ENCODE measurements around the gene NLRP1. TPM values are rescaled to one million over a fixed set of nuclear protein-coding genes. Genes with fewer than 3 reads are reported as not detected.

Gene NLRP1
- total and polyA plus RNA-seq, 9 of the 15 experiments (the other 6 are each of a cell fraction or from before 2014, with no cell fraction given) = 4.0 to 69.4 (median 27.7) TPM

GRCh38 chr17:5628262-5628661, 44.0 kb upstream of the NLRP1 start (continued):
- no peak for TF ChIP-seq ZNF436 (CRISPR knock-in tag; IDR thresholded peaks at IDR 0.05)
- no peak for TF ChIP-seq NFYB (IDR thresholded peaks at IDR 0.05; ENCODE audit: extremely low read depth, insufficient read length)

GRCh38 chr17:5624211-5624610, 39.9 kb upstream of the NLRP1 start:
- no peak for ATAC-seq
- H3K9ac ChIP-seq (ENCODE audit: insufficient read depth in 1 of 2, low read depth in 2 of 2, low read length in 2 of 2) = no peak overlapping the region
- H3K27me3 ChIP-seq (ENCODE audit: control insufficient read depth in 2 of 2, insufficient read depth in 2 of 2, low read length in 2 of 2) = peaks cover 4 to 17% of the 10 kb centered on the region in 2 experiments; a peak in 3 of 5 replicates
- no peak for FAIRE-seq
- no peaks in the 10 kb centered on the region for H3K36me3 ChIP-seq (ENCODE audit: control insufficient read depth, insufficient read depth, low read length)
- BruUV-seq (replicated peaks) = no TSS peak
- ChIA-PET POLR2A (no interaction called here), CTCF (ENCODE audit: low intra/inter-chr PET ratio) (no interaction called here)
- no peaks in the 10 kb centered on the region for H3K9me3 ChIP-seq (replicated peaks; ENCODE audit: control insufficient read depth, insufficient read depth, low read depth, low read length)
- H3K27ac ChIP-seq (ENCODE audit: extremely low read depth, low read depth, low read length) = no peak overlapping the region
- no peak for DNase-seq (ENCODE audit: extremely low read depth in 1 of 4, low spot score in 3 of 4)
- H3K4me2 ChIP-seq (ENCODE audit: insufficient read depth, low read length) = no peak overlapping the region
- H3K79me2 ChIP-seq (ENCODE audit: control insufficient read depth, insufficient read depth, low read length) = peaks cover 6% of the 10 kb centered on the region
- no peak overlapping the region for H2AFZ ChIP-seq (ENCODE audit: low read depth, low read length)
- no peaks in the 10 kb centered on the region for H3K9me1 ChIP-seq (ENCODE audit: control insufficient read depth, insufficient read depth, low read length)
- intact Hi-C loops (cut with micrococcal nuclease) (no loop called here), in situ Hi-C loops (cut with MboI) (no loop called here)
- 0% methylated on average over 3 of the region's 4 CpGs for WGBS (ENCODE audit: insufficient coverage, low coverage, missing lambda C conversion rate)
- TF ChIP-seq CBX8 (IDR thresholded peaks at IDR 0.05; ENCODE audit: borderline replicate concordance, extremely low read depth, low read depth, low read length, poor library complexity, severe bottlenecking) (no peak), TCF3 (CRISPR knock-in tag; IDR thresholded peaks at IDR 0.05) (no peak), ZNF134 (CRISPR knock-in tag; conservative IDR thresholded peaks at IDR 0.05) (no peak), NFRKB (IDR thresholded peaks at IDR 0.05; ENCODE audit: low read depth) (no peak), FIP1L1 (IDR thresholded peaks at IDR 0.05; ENCODE audit: low read depth, low read length, poor library complexity, severe bottlenecking) (no peak), ZFPM2 (CRISPR knock-in tag; IDR thresholded peaks at IDR 0.05) (no peak), ZNF197 (CRISPR knock-in tag; IDR thresholded peaks at IDR 0.05; ENCODE audit: low read depth) (no peak), PHF21A (IDR thresholded peaks at IDR 0.05; ENCODE audit: borderline replicate concordance, low read depth) (no peak), SREBF2 (CRISPR knock-in tag; IDR thresholded peaks at IDR 0.05) (no peak), FOXM1 (IDR thresholded peaks at IDR 0.05; ENCODE audit: low read depth) (no peak), FOXM1 (CRISPR knock-in tag; IDR thresholded peaks at IDR 0.05; ENCODE audit: low read depth) (no peak), ATF1 (CRISPR knock-in tag; IDR thresholded peaks at IDR 0.05) (no peak), ATF1 (tag; IDR thresholded peaks at IDR 0.05) (no peak), TAL1 (IDR thresholded peaks at IDR 0.05) (no peak), GTF2A2 (tag; IDR thresholded peaks at IDR 0.05) (no peak)
- TF ChIP-seq, protein P1, sequence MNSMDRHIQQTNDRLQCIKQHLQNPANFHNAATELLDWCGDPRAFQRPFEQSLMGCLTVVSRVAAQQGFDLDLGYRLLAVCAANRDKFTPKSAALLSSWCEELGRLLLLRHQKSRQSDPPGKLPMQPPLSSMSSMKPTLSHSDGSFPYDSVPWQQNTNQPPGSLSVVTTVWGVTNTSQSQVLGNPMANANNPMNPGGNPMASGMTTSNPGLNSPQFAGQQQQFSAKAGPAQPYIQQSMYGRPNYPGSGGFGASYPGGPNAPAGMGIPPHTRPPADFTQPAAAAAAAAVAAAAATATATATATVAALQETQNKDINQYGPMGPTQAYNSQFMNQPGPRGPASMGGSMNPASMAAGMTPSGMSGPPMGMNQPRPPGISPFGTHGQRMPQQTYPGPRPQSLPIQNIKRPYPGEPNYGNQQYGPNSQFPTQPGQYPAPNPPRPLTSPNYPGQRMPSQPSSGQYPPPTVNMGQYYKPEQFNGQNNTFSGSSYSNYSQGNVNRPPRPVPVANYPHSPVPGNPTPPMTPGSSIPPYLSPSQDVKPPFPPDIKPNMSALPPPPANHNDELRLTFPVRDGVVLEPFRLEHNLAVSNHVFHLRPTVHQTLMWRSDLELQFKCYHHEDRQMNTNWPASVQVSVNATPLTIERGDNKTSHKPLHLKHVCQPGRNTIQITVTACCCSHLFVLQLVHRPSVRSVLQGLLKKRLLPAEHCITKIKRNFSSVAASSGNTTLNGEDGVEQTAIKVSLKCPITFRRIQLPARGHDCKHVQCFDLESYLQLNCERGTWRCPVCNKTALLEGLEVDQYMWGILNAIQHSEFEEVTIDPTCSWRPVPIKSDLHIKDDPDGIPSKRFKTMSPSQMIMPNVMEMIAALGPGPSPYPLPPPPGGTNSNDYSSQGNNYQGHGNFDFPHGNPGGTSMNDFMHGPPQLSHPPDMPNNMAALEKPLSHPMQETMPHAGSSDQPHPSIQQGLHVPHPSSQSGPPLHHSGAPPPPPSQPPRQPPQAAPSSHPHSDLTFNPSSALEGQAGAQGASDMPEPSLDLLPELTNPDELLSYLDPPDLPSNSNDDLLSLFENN (IDR thresholded peaks at IDR 0.05; ENCODE audit: low read depth in 2 of 2, low read length in 2 of 2) = no peak
- H3K4me3 ChIP-seq = no peak overlapping the region
- H3K4me1 ChIP-seq (replicated peaks in 1 of 2; ENCODE audit: control insufficient read depth in 2 of 2, insufficient read depth in 2 of 2, low read length in 2 of 2) = peaks cover 3% of the 10 kb centered on the region in 2 experiments; a peak in 2 of 5 replicates
- H4K20me1 ChIP-seq (replicated peaks; ENCODE audit: control insufficient read depth, insufficient read depth, low read length) = no peaks in the 10 kb centered on the region

Data from K562 (cell line).